Sigmoid colon (tissue), 4 donors: ENCODE data around the gene TSHZ1.

ENCODE experiments used
- EP300 ChIP-seq, 4 donors: sonication (generic); formaldehyde crosslinking; IDR thresholded peaks; one replicate each; pipeline ENCODE4 v1.6.1; 2017; ENCODE audit warnings: antibody characterized with exemption in 4 of 4
- TF ChIP-seq, protein P1 (sequence below), 4 experiments: fragments of 450-650 bp in 3 of 4; fragments of 200-600 bp in 1 of 4; IDR thresholded peaks; one replicate each; pipeline ENCODE4 v1.5.1; 2016 to 2019; ENCODE audit warnings: antibody characterized with exemption in 4 of 4, mild to moderate bottlenecking in 3 of 4, moderate library complexity in 2 of 4

DNA sequence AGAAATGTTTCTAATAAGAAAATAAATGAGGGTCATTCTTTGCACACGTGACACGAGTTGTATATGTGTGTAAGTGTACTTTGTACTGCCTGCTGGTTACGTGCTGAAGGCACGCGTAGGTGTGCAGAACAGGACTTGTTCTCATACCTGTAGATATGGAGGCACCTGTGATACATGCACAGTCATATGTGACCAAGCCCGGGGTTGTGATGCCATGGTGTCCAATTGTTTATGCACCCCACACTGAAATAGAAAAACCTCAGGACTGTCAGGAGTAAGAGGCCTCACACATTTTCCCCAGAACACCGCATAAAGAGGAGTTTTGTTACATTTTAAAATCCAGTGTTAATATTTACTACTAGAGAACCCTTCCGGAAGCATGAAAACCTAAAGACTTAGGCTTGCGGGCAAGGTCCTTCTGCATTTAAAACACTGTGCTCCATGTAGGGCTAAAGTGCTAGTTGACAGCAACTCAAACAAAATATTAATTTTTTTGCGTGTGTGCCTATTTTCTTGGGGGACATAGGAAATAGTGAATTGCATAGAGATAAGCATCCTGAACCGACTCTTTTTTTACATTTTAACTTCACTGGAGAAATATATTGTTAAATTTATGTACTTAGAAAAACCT lies 9.3 kb downstream of the TSHZ1 start:
- TF ChIP-seq, protein P1, sequence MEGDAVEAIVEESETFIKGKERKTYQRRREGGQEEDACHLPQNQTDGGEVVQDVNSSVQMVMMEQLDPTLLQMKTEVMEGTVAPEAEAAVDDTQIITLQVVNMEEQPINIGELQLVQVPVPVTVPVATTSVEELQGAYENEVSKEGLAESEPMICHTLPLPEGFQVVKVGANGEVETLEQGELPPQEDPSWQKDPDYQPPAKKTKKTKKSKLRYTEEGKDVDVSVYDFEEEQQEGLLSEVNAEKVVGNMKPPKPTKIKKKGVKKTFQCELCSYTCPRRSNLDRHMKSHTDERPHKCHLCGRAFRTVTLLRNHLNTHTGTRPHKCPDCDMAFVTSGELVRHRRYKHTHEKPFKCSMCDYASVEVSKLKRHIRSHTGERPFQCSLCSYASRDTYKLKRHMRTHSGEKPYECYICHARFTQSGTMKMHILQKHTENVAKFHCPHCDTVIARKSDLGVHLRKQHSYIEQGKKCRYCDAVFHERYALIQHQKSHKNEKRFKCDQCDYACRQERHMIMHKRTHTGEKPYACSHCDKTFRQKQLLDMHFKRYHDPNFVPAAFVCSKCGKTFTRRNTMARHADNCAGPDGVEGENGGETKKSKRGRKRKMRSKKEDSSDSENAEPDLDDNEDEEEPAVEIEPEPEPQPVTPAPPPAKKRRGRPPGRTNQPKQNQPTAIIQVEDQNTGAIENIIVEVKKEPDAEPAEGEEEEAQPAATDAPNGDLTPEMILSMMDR (IDR thresholded peaks at IDR 0.05): no peak
- TF ChIP-seq EP300 (IDR thresholded peaks at IDR 0.05): no peak
